GM19463 (cell line): ENCODE measurements around the gene PTBP1.
"Not testable (repeated sequence)": the region's sequence is repeated elsewhere in the genome, so short reads cannot be mapped to it uniquely, and the experiment has no call there.

Experiments used
- ATAC-seq: cut with Tn5 transposase; IDR thresholded peaks from one replicate; pipeline ENCODE4 v1.9.1; 2021; ENCODE audit warnings: mild to moderate bottlenecking, moderate library complexity; ENCODE audit not compliant: unreplicated experiment

Gene PTBP1

DNA sequence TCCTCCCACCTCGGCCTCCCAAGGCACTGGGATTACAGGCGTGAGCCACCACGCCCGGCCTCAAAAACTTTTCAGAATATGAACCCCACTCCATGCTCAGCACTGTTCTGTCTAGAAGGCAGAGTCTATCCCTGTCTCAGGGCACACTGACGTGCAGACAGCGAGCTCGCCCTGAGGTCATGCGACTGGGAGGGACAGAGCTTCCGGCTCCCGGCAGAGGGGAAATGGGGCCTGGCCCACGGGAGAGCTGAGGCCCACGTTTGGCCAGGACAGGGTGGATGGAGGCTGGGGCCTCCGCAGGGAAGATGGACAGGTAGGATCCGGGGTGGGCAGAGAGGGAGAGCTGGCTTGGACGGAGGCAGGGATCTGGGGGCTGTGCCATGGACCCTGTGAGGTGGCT, 27.6 kb downstream of the PTBP1 start:
- ATAC-seq, result no peak

DNA sequence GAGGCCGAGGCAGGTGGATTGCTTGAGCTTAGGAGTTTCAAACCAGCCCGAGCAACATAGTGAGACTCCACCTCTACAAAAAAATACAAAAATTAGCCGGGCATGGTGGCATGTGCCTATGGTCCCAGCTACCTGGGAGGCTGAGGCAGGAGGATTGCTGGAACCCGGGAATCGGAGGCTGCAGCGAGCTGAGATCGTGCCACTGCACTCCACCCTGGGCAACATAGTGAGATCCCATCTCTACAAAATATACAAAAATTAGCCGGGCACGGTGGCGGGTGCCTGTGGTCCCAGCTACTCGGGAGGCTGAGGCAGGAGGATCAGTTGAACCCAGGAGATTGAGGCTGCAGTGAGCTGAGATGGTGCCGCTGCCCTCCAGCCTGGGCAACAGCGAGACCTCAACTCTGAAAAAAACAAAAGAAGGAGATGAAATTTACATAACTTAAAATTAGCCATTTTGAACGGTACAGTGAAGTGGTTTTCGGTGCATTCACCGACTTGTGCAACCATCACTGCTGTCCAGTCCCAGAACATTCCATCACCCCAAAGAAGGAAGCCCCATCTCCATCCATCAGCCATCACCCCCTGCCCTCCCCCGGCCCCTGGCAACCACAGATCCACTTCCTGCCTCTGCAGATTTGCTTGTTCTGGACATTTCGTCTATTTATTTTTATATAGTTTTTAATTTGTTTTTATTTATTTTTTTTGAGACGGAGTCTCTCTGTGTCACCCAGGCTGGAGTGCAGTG, 28.8 kb downstream of the PTBP1 start:
- no peak for ATAC-seq

DNA sequence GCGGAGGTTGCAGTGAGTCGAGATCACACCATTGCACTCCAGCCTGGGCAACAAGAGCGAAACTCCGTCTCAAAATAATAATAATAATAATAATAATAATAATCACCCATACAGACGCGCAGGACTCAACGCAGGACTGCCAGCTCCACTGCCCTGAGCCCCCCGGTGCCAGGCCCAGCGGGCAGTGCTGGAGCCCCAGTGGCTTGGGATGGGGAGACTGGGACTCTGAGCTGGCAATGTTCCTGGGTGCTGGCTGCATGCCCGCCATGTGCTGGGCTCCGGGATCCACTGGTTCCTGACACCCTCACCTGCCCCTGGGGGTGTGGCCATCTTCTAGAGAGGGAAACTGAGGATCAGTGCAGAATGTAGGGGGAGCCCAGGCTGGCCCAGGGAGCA, 30.1 kb downstream of the PTBP1 start:
- no peak for ATAC-seq

DNA sequence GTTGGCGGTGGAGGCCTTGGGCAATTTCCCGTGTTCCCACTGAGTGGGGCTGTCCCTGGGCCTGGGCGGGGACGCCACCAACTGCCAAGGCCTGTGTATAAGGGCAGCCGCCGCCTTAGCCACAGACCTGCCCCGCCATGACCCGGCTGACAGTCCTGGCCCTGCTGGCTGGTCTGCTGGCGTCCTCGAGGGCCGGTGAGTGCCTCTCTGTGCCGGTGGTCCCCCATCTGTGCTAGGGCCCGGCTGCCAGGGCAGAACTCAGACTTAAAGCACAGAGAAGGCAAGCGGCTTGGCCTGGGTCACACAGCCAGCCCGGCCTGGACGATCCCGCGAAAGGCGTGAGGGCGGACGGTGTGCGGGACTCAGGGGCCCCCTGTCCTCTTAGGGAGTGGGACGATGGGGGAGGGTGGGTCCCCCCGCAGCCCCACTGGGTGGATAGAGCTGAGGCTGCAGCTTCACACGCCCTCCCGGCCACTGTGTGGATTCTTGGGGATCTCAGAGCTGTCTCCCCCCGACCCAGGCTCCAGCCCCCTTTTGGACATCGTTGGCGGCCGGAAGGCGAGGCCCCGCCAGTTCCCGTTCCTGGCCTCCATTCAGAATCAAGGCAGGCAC, 30.6 kb downstream of the PTBP1 start, which contains the start of gene AZU1:
TSS of gene AZU1 (plus strand) at position 128 of the 612 bp plus-strand sequence. CDS start at position 138, 10 bp downstream.
- no peak for ATAC-seq

- ATAC-seq, result no peak
These were observed 32.0 kb downstream of the PTBP1 start for GRCh38 chr19:829129-829758.

DNA sequence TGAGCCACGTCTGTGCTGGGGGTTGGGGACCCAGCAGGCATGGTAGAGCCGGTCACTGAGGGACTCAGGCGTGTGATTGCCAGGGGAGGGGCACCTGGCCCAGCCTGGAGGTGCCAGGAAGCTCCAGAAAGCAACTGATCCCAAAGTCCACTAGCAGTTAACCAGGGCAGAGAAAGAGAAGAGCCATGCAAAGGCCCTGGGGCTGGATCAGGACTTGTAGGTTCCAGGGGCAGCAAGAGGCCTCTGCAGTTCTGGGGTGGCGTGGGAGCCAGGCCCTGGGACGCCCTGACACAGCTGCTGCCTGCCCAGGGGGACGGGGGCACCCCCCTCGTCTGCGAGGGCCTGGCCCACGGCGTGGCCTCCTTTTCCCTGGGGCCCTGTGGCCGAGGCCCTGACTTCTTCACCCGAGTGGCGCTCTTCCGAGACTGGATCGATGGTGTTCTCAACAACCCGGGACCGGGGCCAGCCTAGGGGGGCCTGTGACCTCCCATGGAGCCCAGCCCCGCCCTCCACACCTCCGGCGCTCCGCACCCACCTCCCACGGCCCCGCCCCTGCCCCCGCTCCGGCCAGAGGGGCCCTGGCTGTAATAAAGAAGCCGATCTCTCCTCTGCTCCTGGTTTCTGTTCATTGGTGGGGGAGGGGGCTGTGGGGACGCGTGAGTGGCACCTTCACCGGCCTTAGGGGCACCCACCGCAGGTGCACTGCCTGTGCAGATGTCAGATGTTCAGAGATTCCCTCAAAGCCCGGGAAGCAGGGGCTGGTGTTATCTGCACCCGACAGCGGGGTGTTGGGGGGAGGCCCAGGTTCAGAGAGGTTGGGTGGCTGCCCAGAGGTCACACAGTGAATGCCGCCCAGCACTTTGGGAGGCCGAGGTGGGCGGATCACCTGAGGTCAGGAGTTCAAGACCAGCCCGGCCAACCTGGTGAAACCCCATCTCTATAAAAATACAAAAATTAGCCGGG, 34.4 kb downstream of the PTBP1 start:
- no peak for ATAC-seq

DNA sequence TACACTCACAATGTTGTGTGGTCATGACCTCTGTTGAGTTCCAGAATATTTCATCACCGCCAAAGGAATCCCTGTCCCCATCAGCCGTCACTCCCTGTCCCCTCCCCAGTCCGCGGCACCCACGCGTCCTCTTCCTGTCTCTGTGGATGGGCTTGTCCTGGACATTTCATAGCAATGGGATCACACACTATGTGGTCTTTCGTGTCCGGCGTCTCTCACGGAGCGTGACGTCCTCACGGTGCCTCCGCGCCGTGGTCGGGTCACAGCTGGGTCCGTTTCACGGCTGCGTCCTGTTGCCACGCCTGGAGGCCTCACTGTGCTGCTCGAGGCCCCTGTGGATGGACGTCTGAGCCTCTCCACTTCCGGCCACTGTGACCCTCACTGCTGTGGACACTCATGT, 37.0 kb downstream of the PTBP1 start:
- no peak for ATAC-seq

DNA sequence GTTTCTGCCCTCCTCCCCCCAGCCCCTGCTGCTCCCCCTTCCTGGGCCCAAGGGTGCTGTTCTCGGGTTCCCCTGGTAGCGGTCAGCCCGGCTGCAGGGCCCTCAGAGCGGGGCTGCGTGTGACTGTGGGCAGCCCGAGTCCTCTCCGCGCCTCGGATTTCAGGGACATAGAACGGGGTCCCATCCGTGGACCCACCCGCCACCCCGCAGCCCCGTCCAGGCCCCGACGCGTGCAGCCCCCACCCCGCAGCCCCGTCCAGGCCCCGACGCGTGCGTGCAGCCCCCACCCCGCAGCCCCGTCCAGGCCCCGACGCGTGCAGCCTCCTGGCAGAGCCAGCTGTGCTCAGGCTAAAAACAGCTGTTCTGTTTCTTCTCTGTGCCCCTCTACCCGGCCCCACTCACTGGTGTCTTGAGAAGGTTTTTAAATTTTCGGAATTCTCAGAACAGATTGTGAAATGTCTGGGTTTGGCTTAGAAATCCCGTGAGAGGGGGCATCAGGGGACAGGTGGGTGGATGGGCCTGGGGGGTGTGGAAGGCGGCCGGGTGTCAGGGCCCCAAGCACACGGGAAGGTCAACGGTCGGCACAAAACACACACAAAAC, 38.1 kb downstream of the PTBP1 start:
- ATAC-seq, result no peak

DNA sequence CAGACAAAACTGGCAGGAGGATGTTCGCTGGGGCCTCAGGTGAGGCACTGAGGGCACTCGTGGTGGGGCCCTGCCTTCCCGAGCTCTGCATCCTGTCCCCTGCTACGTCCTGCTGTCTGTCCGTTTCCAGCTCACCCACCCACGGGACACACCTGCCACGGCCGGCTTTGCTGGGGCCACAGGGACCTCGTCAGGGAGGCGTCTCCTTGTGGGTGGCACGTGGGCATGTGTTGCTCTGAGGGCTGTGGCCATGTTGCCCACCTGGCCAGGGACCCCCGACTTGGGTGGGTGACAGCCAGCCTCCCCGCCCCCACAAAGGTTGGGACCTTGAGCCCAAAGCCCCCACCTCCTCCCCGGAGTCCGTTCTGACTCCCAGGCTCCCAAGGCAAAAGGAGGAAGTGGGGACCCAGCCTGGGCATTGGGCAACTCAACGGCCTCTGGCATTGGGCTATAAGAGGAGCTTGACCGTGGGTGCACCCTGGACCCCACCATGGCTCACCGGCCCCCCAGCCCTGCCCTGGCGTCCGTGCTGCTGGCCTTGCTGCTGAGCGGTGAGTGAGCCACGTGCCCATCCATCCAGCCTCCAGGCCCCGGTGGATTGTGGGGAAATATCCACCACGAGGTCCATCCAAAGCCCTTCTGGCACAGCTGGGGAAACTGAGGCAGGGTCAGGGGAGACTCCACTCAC, 43.4 kb downstream of the PTBP1 start, which contains the start of gene PRTN3:
TSS of gene PRTN3 (plus strand) at position 481 of the 688 bp plus-strand sequence. CDS start at position 491, 10 bp downstream.
- no peak for ATAC-seq

DNA sequence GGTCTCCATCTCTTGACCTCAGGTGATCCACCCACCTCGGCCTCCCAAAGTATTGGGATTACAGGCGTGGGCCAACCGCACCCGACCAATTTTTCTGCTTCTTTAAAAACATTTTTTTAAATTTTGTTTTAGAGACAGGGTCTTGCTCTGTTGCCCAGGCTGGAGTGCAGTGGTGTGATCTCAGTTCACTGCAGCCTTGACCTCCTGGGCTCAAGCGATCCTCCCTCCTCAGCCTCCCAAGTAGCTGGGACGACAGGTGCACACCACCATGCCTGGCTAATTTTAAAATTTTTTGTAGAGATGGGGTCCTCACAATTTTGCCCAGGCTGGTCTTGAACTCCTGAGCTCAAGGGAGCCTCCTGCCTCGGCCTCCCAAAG, 45.5 kb downstream of the PTBP1 start:
- not testable (repeated sequence) for ATAC-seq

DNA sequence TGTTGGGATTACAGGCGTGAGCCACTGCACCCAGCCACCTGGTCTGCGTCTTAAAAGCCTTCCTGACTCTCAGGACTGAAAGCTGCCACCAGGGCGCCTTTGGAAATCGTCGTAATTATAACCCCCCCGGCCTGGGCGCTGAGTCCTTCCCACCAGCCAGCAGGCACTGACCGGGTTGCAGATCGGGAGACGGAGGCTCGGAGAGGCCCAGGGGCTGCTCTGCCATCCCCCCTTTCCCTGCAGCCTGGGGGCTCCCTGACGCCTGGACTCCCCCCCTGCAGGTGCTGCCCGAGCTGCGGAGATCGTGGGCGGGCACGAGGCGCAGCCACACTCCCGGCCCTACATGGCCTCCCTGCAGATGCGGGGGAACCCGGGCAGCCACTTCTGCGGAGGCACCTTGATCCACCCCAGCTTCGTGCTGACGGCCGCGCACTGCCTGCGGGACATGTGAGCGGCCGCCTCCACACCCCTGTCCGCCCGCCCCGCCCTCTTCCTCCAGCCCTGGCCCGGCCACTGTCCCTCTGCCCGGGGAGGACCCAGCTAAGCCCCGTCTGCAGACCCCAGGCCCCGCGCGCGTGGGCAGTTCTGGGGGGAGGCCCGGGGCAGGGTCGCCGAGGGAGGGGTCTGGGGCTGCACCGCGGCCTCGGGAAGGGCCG, 46.1 kb downstream of the PTBP1 start:
- ATAC-seq, result no peak

- ATAC-seq, result no peak
These were observed 46.7 kb downstream of the PTBP1 start for GRCh38 chr19:843836-844545.

GRCh38 chr19:844546-844971, 47.3 kb downstream of the PTBP1 start:
- no peak for ATAC-seq

GRCh38 chr19:845707-846521, 48.7 kb downstream of the PTBP1 start:
- no peak for ATAC-seq

DNA sequence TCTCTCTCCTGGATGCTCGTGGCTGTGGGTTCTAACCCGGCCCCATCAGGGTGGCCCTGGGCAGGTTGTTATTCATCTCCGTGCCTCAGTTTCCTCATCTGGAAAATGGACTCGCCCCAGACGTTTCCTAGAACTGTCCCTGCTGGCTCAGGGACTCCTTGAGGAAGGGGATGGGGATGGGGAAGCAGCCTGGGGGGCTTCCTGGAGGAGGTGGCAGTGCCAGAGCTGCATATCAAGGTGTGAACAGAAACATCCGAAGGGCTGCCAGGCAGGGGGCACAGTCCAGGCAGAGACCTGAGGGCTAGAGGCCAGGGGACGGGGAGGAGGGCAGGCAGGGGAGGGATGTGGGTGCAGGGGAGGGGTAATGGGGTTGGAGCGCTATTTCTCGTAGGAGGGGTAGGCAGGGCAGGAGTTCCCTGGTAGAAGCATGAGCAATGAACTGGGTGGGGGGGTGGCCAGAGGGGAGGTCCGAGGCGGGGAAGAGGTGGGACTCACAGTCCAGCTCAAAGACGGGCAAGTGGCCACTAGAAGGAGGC, 51.2 kb downstream of the PTBP1 start:
- ATAC-seq, result no peak

DNA sequence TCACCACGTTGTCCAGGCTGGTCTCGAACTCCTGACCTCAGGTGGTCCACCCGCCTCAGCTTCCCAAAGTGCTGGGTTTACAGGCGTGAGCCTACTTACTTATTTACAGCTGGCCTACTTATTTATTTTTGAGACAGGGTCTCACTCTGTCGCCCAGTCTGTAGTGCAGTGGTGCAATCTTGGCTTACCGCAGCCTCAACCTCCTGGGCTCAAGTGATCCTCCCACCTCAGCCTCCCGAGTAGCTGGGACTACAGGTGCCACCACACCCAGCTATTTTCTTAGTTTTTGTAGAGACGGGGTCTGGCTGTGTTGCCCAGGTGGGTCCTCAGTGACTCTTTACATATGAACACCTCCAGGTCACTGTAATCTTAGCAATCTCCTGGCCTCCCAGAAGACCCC, 51.9 kb downstream of the PTBP1 start:
- ATAC-seq, result not testable (repeated sequence)

DNA sequence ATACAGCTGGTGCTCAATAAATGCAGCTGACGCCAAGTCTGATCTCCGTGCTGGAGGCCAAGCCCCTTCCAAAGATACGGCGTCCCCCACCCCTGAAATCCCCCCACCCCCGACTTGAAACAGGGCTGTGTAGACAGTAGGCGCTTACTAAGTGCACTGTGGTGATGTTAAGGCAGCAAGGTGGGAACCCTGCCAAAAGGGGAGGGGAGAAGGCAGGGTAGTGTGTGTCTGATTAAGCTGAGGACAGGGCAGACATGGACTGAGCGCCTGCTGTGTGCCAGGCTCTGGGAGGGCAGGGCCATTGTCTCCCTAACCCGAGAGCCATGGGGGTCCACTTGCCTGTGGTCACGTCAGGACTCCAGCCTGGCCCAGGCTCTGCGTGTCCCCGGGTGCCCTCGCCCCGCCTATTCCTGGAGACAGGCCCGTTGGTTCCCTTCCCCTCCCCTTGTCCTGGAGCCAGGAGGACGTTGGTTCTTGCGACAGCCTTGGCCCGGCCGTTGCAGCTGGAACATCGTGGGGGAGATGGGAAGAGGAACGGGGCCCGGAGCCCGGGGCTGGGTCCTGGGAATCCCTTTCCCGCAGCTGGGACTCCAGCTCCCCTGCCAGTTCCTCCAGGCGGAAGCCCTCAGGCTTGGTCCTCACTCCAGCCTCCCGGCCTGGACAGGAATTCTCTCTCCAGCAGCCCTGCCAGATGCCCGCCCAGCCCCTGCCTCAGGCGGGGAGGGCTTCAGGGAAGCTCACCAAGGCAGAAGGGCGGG, 53.1 kb downstream of the PTBP1 start:
- ATAC-seq, result no peak
